Left colon (tissue), 2 donors: Measurements from ENCODE around the gene ALDH2. TPM values are rescaled to one million over a fixed set of nuclear protein-coding genes. Genes with fewer than 3 reads are reported as not detected.
A peak's percentile ranks its signal among the peaks of the same experiment; 100 is the strongest.
"Not testable (repeated sequence)": the region's sequence is repeated elsewhere in the genome, so short reads cannot be mapped to it uniquely, and the experiment has no call there.

Source experiments
- ATAC-seq: fragments of 200-7000 bp; cut with Tn5 transposase; one replicate; pipeline ENCODE4 v1.9.1; 2020; ENCODE audit warnings: mild to moderate bottlenecking, moderate library complexity
- DNase-seq, 2 donors: peaks; one replicate each; pipeline ENCODE4 v3.0.0-alpha.2; 2020
- intact Hi-C, 2 donors: fragments of 100-400 bp; cut with DNase I in 1 of 2; cut with micrococcal nuclease in 1 of 2; formaldehyde crosslinking; loops; one replicate each; pipeline versions ENCODE4 v1.11.2 to v1.14.0; 2022; cut with DNase I, micrococcal nuclease
- total RNA-seq, 2 donors: library from RNA; stranded (reverse); fragmentation: NEBNext Ultra II Directional; extraction: Animal tissue kit (Norgen Biotek cat#: 25700); gene quantifications; one replicate each; pipeline ENCODE4 v1.2.1, GENCODE V29; 2021
- donor health status: DM: no; HTN: no; CAD: no.
- donor health status: DM: yes; HTN: yes; CAD: no.

Gene ALDH2
- total RNA-seq, 2 donors from 2014 or later = 371 to 399 TPM

GRCh38 chr12:111756681-111757080, 10.1 kb upstream of the ALDH2 start:
- DNase-seq (no peak), ATAC-seq (no peak)
- intact Hi-C loops = loop anchor here (10.0 kb wide), 2 partner anchors 48 to 58 kb away; no protein-coding TSS in a partner anchor

- DNase-seq (peak; percentile 56 to 59), ATAC-seq (no peak)
- intact Hi-C loops = loop anchor here (10.0 kb wide), 2 partner anchors 47 to 57 kb away; no protein-coding TSS in a partner anchor
These were observed 9.2 kb upstream of the ALDH2 start for GRCh38 chr12:111757361-111758119.

- no peak for DNase-seq
- ATAC-seq = no peak
- intact Hi-C loops = loop anchor here (10.0 kb wide), 2 partner anchors 47 to 57 kb away; no protein-coding TSS in a partner anchor
These were observed 8.6 kb upstream of the ALDH2 start for GRCh38 chr12:111758120-111758561.

GRCh38 chr12:111759271-111759670, 7.5 kb upstream of the ALDH2 start:
- DNase-seq (no peak), ATAC-seq (no peak)
- intact Hi-C loops = loop anchor here (10.0 kb wide), 2 partner anchors 46 to 56 kb away; no protein-coding TSS in a partner anchor

- intact Hi-C loops = loop anchor here (10.0 kb wide), 2 partner anchors 45 to 55 kb away; no protein-coding TSS in a partner anchor
- ATAC-seq (no peak), DNase-seq (no peak)
These were observed 6.7 kb upstream of the ALDH2 start for GRCh38 chr12:111759991-111760390.

- intact Hi-C loops = no loop called here
- peak in 1 of 2 donors; percentile 54 for DNase-seq
- ATAC-seq = peak; percentile 59
These were observed 5.6 kb upstream of the ALDH2 start for GRCh38 chr12:111761099-111761498.

GRCh38 chr12:111761706-111762105, 5.0 kb upstream of the ALDH2 start:
- ATAC-seq = no peak
- intact Hi-C loops = no loop called here
- no peak for DNase-seq

- intact Hi-C loops, ATAC-seq, DNase-seq: not testable (repeated sequence)
These were observed 3.2 kb upstream of the ALDH2 start for GRCh38 chr12:111763552-111763951.

GRCh38 chr12:111764120-111764821, 2.5 kb upstream of the ALDH2 start:
- intact Hi-C loops = no loop called here
- no peak for ATAC-seq
- no peak for DNase-seq

GRCh38 chr12:111767362-111768158, 827 bp downstream of the ALDH2 start:
- intact Hi-C loops = no loop called here
- DNase-seq (peak in 1 of 2 donors; percentile 66), ATAC-seq (peak; percentile 67)

GRCh38 chr12:111768159-111768895, 1.6 kb downstream of the ALDH2 start:
- ATAC-seq = no peak
- peak in 1 of 2 donors; percentile 36 for DNase-seq
- intact Hi-C loops = no loop called here

GRCh38 chr12:111769599-111769998, 2.9 kb downstream of the ALDH2 start:
- DNase-seq (no peak), ATAC-seq (no peak)
- intact Hi-C loops = no loop called here

- peak; percentile 51 for ATAC-seq
- intact Hi-C loops = no loop called here
- DNase-seq = peak; percentile 81 to 87
These were observed 7.2 kb downstream of the ALDH2 start for GRCh38 chr12:111773801-111774551.

- intact Hi-C loops = no loop called here
- peak; percentile 93 to 94 for DNase-seq
- ATAC-seq = peak; percentile 54
These were observed 8.8 kb downstream of the ALDH2 start for GRCh38 chr12:111775205-111776193.

- DNase-seq (no peak), ATAC-seq (no peak)
- intact Hi-C loops = no loop called here
These were observed 10.2 kb downstream of the ALDH2 start for GRCh38 chr12:111776836-111777344.

GRCh38 chr12:111777345-111778045, 10.8 kb downstream of the ALDH2 start:
- intact Hi-C loops = no loop called here
- DNase-seq (peak; percentile 72 to 87), ATAC-seq (peak; percentile 59)
